Fibroblast of pulmonary artery (primary cell): ENCODE data around the gene ACAD9.
"Not testable (repeated sequence)": the region's sequence is repeated elsewhere in the genome, so short reads cannot be mapped to it uniquely, and the experiment has no call there.

Experiments
- DNase-seq: peaks from one replicate; pipeline ENCODE4 v3.0.0-alpha.2; 2010; ENCODE audit warnings: low read depth
- H3K4me3 ChIP-seq: replicated peaks from 2 replicates; pipeline ENCODE4 v1.5.1; 2011; ENCODE audit warnings: low read depth, mild to moderate bottlenecking, control low read depth, low read length, moderate library complexity
- TF ChIP-seq, protein P1 (sequence below): IDR thresholded peaks from 2 replicates; pipeline ENCODE4 v1.5.1; 2011; ENCODE audit warnings: mild to moderate bottlenecking, control low read depth, low read length, inconsistent platforms; ENCODE audit errors: missing control alignments

Gene ACAD9

GRCh38 chr3:128910006-128910405 is 30.6 kb downstream of the ACAD9 start:
- TF ChIP-seq, protein P1, sequence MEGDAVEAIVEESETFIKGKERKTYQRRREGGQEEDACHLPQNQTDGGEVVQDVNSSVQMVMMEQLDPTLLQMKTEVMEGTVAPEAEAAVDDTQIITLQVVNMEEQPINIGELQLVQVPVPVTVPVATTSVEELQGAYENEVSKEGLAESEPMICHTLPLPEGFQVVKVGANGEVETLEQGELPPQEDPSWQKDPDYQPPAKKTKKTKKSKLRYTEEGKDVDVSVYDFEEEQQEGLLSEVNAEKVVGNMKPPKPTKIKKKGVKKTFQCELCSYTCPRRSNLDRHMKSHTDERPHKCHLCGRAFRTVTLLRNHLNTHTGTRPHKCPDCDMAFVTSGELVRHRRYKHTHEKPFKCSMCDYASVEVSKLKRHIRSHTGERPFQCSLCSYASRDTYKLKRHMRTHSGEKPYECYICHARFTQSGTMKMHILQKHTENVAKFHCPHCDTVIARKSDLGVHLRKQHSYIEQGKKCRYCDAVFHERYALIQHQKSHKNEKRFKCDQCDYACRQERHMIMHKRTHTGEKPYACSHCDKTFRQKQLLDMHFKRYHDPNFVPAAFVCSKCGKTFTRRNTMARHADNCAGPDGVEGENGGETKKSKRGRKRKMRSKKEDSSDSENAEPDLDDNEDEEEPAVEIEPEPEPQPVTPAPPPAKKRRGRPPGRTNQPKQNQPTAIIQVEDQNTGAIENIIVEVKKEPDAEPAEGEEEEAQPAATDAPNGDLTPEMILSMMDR = no peak
- DNase-seq = no peak
- H3K4me3 ChIP-seq = no peak overlapping the region

DNA sequence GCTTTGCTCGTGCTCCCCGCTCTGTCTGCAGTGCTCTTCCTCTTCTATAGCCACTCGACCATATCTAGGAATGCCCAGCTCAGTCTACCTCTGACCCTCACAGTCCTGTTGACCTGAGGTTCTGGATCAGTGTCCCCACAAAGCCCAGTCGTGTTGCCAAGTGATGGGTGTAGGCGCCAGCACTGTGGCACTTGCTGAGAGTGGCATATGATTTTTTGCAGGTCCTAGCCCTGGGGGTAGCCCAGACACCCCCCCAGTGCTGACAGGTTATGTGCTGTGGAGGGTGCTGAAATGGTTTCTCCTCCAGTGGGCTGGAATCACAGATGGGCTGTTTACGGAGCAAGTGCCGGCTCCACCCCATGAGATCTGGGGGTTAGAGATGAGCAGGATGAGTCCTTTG is 32.5 kb downstream of the ACAD9 start:
- DNase-seq = no peak
- TF ChIP-seq, protein P1 = no peak
- no peak overlapping the region for H3K4me3 ChIP-seq

DNA sequence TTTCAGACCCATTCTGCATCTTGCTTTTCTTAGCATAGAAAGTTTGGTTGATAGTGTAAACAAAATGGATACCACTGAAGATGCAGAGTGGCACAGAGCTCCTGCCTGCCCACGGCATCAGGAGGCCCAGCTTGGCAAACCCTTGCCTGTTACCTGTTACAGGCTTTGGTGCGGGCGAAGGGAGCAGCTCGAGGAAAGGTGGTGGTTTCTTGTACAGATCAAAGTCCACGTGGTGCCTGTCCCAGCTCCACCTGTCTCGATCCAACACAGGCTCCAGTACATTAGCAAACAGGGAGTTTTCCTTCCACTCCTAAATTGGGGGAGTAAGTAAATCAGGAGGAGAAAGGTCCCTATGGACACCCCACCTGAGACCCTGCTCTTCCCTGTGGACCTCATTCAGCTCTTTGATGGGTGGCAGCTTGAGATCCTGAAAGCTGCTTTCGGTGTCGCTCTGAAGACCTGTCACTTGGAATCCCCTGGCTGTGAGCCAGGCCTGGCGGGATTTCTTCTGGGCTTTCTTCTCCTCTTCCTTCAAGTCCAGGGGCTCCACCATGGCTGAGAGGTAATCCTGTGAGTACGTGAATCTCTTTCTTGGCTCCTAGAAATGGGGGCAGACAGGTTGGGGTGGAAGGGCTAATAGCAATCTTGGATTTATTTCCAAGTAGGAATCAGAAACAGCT is 35.7 kb downstream of the ACAD9 start:
- TF ChIP-seq, protein P1 = no peak
- H3K4me3 ChIP-seq = no peak overlapping the region
- no peak for DNase-seq

- H3K4me3 ChIP-seq = no peak overlapping the region
- TF ChIP-seq, protein P1 = peak; percentile 6
Observed at GRCh38 chr3:128917291-128917690, 37.9 kb downstream of the ACAD9 start.

DNA sequence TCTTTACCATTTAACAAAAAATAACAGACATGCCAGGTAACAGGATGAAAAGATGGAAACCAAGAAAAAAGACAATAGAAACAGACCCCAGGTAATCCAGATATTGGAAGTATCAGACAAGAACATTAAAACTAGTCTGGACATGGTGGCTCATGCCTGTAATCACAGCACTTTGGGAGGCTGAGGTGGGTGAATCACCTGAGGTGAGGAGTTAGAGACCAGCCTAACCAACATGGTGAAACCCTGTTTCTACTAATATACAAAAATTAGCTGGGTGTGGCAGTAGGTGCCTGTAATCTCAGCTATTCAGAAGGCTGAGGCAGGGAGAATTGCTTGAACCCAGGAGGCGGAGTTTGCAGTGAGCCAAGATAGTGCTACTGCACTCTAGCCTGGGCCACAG is 40.6 kb downstream of the ACAD9 start:
- DNase-seq = no peak
- no peak overlapping the region for H3K4me3 ChIP-seq
- TF ChIP-seq, protein P1 = no peak

More at GRCh38 chr3:128917291-128917690, 37.9 kb downstream of the ACAD9 start:
- peak; percentile 8 for DNase-seq

GRCh38 chr3:128922804-128923459 is 43.5 kb downstream of the ACAD9 start:
- TF ChIP-seq, protein P1 = no peak
- DNase-seq = no peak
- no peak overlapping the region for H3K4me3 ChIP-seq

GRCh38 chr3:128923576-128923975 is 44.2 kb downstream of the ACAD9 start:
- H3K4me3 ChIP-seq = no peak overlapping the region
- DNase-seq = no peak
- TF ChIP-seq, protein P1 = no peak

DNA sequence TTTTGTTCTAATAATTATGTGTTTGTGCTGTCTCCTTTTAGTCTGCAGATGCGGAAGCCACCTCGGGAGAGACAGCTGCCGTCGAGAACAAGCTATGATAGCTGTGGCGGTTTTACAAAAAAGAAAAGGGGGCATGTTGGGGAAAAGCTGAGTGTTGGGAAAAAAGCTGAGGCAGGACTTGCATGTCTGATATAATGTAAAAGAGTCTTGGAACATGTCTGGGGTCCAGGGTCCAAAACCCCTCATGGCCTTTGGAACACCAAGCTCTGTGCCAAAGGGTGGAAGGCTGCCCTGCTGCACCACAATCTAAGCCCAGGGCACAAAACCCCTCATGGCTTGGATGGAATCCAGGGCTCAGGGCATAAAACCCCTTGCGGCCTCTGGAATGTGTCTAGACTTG is 44.6 kb downstream of the ACAD9 start:
- DNase-seq, H3K4me3 ChIP-seq: not testable (repeated sequence)
